Measurements from ENCODE around the gene PARVA.

The PARVA gene

DNA sequence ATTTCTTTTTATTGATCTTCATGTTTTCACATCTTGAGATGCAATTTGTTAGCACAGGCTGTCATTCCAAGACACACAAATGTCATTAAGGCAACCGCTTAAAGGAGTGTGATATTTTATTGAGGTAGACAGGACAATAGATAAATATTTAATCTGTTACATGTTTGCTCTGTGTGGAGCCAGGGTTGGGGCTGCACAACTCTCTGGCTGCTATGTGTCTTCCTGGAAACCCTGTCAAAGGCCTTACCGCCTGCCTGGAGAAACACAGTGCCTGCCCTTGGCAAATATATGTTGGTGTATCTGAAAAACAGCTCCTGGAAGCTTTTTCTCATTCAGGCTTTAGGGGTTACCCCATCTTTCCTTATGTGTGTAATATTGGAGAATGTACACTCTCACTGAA is 157.2 kb downstream of the PARVA start:
- DNase-seq = no peak

DNA sequence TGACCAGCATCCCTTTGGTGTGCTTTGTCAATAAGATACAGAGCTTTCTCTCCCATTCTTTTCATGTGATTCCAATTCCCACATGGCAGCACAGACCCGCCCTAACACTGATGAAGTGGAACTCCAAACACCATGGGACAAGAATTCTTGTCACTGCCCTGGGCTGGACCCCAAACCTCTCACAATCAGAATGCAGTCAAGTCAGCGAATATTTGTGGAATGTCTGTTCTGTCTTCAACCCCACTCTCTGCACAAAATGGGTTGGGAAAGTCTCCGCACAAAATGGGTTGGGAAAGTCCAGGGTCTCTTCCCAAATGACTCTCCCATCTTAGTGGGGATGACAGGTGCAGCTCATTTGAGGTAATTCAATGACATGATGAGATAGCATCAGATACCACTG is 157.9 kb downstream of the PARVA start:
- DNase-seq = no peak

DNA sequence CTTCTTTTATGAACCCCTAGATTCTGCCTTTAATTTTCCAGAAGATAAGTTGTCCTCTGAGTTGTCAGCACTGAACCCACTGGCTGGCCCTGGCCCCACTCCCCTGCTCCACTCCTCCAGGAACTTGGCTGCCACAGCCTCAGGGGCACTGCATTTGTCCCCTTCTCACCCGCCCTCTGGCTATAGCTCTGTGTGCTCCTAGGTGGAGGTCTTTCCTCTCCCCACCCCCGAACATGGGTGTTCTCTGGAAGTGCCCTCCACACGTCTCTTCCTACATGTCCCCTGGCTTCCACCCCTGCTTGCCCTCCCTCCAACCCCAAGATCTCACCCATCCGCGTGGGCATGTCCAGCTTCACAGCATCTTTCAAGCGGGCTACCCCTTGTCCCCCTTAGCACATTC is 159.2 kb downstream of the PARVA start:
- DNase-seq = no peak

DNA sequence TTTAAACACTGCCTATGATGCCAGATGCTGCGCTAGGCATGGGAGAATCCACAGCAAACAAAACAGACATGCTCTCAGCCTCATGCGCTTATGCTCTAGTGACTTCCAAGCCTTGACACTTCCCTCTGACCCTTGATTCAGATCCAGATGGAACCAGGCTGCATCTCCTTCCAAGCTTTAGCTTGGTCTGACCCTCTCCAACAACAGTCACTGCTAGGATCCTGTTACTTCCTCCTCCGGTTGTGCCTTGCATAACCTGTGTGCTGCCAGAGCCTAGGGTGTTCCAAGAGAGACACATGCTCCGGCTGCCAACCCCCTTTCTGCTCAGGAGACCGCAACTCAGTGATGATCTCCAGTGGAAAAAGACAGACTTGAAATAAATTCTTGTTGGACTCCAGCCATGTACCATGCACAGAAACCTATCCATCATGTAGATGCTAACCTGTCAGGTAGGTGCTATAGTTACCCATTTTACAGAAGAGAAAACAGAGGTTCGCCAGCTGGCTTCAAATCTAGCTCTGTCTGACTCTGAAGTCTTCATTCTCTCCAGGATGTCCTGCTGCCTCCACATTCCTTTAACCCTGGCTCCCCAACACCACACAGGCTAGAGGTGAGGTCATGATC is 160.5 kb downstream of the PARVA start:
- DNase-seq = no peak

DNA sequence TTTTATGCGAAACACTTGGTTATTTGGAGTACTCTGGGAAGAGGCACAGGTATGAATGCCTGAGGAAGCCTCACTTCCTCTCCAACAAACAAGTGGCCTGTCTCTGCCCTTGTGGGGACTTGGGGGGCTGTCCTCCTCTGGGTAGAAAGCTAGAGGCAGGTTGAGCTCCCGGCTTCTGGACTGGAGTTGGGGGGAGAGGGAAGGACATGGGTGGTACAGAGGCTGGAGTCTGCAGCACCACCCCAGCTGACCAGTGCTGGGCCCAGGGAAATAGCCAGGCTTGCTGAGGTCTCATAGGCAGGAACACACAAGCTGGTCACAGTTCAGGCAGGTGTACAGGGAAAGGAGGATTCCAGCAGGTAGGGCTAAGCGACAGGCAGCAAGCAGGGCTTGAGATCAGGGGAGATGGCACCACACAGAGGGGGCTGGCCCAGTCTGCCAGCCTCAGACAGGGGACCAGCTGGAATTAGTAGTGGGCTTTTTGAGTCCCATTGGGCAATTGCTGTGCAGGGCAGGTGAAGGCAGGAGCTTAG is 161.6 kb downstream of the PARVA start:
- DNase-seq = no peak

DNA sequence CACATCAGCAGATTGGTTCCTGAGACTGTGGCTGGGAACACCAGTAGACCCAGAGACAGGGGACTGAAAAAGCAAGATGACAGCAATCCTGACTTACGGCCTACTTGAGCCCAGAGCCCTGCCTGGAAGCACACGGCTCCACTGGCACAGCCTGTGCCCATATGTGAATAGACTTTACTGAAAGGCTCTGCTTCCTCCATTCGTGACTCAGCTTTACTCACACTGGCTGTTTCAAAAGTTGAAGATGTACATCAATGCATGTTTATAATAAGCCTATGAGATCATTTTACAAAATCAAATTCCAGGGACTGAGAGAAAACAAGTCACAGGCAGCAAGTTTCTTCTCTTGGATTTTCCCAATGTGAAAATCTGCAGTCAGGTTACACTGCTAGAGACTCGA is 162.2 kb downstream of the PARVA start:
- DNase-seq = no peak

DNA sequence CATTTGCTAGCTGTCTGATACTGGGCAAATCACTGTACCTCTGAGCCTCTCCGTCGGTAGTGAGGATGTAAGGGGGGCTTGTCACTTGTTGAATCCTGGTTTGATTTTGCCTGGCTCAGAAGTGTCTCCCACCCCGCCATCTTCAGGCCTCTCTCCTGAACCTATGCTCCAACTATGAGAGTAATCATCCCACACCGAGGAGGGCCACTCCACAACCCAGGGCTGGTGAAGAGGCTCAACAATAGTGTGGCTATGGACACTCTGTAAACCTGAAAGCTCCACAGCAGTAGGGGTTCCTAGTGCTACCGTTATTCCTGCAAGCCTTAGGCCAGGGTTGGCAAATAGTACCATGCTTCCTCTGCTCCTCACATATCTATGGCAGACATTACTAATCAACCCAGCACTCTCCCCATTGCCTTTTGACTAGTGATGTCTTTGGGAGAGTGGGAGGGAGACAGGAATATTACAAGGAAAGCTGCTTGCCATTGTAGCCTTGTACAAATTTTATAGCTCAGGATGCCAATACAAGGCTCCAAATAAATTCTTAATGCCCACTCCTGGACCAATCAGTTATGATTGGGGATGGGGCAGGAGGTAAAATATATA is 162.8 kb downstream of the PARVA start:
- DNase-seq = no peak

DNA sequence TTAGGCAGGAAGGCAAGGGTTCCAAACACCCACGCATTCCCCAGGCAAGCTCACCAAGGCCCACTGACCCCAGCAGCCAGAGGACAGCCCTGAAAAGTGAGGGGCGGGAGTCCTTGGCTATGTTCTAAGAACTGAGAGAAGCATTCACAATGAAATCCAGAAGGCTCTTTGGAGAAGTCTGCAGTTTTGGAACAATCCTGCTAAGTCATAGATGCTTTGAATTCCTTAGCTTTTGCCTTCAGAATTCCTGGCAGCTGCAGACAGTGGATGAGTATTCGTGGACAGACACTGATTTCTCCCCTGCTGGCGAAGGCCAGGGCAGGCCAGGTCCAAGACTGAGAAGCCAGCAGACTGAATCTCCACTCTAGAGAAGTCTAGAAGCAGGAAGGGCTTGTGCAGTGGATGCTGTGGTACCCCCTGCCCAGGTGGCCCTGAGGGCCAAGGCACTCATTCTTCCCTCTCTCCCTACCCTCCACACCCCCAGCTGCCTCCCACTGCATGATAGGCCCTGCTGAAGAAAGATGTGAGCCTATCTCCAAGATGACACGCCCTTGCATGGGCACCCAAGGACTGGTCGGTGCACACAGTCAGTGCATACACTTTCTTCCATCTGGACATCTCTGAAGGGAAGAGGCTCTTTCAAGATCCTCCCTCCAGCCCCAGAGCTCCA is 163.7 kb downstream of the PARVA start:
- no peak for DNase-seq

DNA sequence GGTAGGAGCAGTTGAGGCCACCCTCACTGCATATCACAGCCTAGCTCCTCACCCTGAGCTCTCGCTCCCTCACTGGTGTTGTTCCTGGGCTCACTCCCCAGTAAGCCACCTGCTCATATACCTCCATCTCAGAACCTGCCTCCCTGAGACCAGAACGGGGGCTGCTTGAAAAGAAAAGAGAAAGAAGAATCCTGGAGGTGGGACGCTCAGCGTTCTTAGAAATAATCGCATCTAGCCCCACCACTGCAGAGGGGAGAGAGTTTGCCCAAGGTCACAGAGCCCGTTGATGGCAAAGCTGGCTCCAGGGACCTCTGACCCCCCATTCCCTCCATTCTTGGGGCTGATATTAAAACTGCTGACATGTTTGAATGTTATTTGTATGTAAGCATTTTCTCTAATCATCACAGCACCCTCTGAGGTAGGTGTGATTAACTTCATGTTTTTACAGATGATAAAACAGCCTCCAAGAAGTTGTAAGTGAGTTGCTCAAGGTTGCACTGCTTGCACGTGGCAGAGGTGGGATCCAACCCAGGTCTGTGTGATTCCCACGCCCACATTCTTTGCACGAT is 164.3 kb downstream of the PARVA start:
- DNase-seq = no peak

DNA sequence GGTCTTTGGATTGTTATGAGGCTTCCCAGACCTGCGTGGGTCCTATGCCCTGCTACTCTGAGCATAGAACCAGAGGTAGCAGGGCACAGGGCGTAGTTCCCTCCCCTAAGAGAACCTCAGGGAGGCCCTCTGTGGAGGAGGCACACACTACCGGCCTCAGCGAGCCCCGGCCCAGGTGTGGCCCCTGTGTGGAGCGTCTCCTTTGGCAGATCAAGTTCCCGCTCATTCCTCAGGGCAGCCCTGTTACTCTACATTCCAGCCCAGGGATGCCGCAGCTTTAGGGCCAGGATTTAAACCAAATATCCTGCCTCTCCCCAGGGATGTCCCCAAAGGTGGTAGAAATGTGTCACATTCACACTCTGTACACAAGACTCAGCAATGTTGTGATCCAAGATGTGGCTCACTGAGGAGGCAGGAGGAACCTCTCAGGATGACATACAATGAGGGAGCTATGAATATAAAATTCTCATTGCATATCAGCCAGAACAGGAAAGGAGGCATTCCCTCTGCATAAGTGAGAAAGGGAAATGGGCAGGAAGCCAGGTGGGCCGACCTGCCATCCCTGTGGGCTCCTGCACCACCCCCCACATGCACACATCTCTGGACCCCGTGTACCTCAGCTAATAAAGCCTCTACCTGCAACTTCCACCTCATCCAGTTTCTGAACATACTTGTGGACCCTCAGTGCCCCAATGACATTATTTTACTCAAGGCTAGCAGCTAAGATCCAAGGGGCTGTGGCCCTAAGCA is 165.0 kb downstream of the PARVA start:
- DNase-seq = no peak

DNA sequence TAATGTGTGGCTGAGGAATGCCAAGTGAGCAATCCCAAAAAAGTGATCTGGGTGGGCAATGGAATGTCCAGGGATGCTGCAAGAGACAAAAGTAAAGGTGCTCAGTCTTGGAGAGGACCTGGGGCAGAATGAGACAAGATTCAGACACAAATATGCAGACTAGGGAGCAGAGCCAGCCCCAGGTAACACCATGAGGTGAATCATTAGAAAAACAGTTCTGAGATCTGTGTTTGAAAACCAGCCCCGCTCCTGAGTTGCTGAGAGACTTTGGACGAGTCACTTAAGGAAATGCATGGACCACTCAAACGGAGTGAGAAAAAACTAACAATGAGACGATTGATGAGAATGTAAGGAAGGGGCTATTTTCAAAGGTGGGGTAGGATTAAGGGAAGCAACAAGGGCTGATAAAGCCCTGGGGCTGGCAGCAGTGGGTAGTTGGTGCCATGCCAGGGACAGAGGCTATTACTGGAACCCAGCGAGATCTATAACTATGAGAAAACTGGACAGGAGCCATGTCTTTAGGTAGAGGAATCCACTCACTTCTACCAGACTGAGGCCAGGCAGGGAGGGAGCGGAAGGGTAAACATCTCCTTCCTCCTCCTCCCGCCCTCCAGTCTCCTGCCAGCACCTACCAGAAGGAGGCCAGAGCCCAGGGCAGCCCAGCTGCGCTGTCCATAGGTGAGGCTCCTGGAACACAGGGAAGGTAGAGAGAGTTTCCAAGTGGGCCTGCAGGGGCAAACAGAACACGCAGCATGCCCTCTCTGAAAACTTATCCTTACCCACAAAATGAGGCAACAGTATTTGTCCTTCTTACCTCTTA is 166.4 kb downstream of the PARVA start:
- no peak for DNase-seq

DNA sequence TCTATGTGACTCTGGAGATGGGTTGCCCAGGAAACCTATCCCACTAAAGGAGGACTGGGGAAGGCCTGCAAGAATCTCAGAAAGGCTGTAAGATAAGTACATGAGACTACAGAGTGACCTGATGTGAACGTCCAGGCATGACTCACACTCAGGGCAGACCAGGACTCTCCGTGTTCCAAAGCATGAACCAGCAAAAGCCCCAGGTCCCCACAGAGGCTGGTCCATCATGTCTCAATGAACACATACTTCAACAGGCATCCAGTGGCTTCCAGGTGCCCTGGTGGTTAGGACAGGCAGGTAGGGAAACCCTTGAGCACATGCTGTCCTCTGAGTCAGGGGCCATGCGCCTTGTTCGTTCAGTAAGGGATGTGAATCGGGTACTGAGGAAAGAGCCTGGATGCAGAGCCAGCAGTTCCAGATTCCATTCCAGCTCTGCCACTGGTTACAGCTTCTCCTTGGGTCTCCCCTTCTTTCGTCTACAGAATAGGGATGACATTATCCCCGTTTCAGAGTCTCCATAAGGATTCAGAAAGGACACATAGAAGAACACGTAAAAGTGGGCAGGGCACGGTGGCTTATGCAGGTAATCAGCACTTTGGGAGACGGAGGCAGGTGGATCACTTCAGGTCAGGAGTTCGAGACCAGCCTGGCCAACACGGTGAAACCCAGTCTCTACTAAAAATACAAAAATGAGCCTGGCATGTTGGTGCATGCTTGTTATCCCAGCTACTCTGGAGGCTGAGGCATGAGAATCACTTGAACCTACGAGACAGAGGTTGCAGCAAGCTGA is 167.8 kb downstream of the PARVA start:
- DNase-seq = no peak

DNA sequence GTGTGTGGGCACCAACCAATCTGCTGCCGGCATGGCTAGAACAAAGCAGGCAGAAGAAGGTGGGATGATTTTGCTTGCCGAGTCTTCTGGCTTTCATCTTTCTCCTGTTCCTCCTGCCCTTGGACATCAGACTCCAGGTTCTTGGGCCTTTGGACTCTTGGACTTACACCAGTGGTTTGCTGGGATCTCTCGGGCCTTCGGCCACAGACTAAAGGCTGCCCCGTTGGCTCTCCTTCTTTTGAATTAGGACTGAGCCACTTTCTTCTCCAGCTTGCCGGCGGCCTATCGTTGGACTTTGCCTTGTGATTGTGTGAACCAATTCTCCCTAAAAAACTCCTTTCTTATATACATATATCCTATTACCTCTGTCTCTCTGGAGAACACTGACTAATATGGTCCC is 168.8 kb downstream of the PARVA start:
- DNase-seq = no peak

DNA sequence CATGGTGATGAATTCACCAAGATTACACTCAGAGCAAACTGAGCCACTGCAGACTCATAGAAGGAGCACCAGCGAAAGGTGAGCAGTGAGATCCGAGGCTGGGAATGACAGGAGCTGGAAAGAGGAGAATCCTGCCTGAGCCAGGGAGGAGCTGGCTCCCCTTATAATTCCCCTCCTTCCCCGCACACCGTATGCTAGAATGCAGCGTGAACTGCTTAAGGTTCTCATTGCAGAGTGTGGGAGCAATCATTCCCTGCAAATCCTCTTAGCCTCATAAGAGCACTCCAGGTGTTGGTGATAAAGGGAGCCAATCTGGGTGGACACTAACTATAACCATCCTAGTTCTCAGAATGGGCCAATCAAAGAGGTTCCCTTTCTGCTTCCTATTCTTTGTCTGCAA is 169.3 kb downstream of the PARVA start:
- DNase-seq = no peak

DNA sequence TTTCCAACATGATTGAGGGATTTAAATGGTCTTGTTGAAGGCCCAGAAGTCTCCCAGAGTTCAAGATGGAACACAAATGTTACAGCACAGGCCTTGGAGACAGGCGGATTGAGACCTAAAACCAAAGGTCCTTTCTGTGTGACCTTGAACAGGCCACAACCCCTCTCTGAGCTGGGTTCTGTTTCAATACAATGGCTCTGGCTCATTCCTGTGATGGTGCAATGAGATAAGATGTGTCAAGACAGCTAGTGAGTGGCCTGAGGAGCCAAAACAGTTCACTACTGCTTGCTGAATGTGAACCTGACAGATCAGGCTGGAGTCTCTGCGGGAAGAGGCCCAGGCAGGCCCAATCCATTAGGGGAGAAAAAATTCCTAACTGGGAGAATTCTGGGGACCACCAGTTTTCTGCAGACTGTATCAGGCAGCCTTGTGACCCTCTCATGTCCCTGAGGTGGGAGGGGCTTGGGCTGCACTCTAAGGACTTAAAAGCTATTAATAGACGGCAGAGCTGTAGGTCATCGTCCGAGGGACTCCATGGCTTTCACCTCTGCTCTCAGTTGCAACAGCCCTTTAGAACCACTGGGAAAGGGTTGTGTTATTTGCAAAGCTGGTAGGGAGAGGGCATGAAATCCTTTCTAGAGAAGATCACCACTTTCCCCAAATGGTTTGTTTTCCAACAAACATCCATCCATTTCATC is 170.7 kb downstream of the PARVA start:
- DNase-seq = no peak

DNA sequence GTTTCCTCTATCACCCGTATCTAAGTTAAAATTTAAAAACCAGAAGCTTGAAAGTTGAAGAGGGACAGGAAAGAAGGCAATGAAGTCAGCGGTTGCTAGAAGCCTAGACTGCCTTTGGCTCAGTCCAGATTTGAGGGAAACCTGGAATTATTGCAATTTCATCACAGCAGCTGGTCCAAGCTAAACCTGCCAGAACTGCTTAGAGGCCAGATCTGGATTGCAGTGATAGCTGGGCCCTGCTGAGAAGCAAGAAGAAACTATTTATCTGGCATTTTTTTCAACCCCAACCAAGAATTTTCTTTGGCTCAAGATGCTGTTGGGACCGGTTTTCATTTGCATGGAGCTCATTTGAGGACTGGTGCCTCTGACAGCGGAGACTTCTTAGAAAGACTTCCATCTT is 175.3 kb downstream of the PARVA start:
- DNase-seq = no peak

DNA sequence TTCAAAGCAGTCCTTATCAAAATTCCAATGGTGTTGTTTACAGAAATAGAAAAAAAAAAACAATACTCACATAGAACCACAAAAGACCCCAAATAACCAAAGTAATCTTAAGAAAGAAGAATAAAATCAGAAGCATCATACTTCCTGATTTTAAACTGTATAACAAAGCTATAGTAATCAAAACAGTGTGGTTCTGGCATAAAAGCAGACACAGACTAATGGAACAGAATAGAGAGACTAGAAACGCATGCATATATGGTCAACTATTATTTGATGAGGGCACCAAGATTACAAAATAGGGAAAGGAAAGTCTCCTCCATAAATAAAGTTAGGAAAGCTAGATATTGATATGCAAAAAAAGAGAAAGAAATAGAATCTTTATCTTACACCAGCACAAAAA is 176.8 kb downstream of the PARVA start:
- no peak for DNase-seq

DNA sequence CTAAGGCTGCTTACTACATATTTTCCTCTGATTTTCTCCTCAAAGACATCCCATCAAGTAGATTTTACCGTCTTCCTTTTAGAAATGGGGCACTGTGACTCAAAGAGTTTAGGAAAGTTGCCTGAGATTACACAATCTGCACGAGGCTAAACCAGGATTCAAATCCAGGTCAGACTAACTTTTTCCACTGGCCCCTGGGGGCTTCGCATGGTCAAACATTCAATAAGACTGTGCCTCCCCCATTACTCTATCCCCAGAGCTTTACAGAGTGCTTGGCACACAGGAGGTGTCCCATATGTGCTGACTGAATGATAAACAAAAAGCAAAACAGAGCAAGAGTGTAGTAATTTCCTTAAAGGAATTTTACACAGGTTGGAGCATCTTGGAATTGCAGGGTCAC is 178.8 kb downstream of the PARVA start:
- DNase-seq = no peak

DNA sequence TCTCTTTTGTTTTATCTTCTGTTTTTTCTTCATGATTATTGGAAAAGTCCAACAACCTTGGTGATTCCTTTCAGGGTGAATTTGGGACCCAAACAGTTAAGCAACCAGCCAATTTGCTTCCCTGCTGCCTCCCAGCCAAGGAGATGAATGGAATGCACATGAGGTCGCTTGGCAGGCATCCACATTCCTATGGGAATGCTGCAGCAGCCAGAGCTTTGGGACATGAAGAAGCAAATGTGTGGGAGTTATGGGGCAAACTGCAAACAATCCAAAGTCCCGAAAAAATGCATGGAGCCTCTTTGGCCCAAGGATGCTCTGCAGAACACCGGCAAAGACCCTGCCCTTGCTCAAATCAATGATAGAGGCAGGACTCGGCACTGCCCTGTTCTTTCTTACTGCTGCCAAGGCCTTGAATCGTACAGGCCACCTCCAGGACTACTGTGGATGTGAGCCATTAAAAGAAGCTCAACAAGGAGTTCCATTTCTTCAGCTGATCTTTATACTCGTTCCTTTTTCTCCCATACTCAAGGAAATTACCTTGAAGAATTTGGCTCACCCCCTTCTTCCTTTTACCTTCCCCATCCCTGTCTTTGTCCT is 179.5 kb downstream of the PARVA start:
- no peak for DNase-seq

DNA sequence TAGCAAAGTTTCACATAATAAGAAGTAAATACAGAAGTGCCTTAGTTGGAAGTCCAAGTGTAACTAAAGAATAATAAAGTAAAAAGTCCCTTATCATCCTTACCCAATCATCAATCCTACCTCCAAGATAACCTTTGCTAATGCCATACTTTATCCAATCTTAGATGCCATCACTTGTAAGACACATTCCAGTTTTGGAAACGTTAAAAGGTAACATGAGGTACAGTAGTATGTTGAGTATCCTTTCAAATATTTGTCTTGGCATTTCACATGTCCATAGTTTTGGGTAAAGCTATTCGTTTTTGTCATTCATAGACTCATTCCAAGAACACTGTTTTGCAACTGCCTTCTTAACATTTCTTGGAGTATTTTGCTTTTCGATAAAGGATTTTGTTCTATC is 181.6 kb downstream of the PARVA start:
- DNase-seq = no peak

DNA sequence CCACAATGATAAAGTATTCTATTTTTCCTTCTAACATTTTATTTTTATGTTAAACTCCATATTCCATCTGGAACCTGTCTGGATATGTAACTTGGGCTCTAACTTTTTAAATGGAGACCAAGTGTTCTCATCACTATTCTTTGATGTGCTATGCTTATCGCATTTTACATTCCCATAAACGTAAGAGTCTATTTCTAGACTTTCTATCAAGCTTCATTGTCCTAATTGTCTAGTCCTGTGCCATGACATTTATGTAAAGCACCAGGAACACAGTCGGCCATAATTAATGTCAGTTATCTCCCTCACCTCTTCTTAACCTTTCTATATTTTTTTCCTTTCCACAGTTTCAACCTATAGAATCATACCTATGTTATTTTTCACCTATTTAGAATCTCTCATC is 183.0 kb downstream of the PARVA start:
- DNase-seq = no peak

Measured in hematopoietic multipotent progenitor cell treated with erythropoietin and hydrocortisone succinate and interleukin-3 and kit ligand, for 4 days (in vitro differentiated cells).